ENCODE results near the gene MRPL49. TPM values are rescaled to one million over a fixed set of nuclear protein-coding genes. Genes with fewer than 3 reads are reported as not detected.

Gene MRPL49
- polyA plus RNA-seq, 1 experiment, result 54.2 TPM

DNA sequence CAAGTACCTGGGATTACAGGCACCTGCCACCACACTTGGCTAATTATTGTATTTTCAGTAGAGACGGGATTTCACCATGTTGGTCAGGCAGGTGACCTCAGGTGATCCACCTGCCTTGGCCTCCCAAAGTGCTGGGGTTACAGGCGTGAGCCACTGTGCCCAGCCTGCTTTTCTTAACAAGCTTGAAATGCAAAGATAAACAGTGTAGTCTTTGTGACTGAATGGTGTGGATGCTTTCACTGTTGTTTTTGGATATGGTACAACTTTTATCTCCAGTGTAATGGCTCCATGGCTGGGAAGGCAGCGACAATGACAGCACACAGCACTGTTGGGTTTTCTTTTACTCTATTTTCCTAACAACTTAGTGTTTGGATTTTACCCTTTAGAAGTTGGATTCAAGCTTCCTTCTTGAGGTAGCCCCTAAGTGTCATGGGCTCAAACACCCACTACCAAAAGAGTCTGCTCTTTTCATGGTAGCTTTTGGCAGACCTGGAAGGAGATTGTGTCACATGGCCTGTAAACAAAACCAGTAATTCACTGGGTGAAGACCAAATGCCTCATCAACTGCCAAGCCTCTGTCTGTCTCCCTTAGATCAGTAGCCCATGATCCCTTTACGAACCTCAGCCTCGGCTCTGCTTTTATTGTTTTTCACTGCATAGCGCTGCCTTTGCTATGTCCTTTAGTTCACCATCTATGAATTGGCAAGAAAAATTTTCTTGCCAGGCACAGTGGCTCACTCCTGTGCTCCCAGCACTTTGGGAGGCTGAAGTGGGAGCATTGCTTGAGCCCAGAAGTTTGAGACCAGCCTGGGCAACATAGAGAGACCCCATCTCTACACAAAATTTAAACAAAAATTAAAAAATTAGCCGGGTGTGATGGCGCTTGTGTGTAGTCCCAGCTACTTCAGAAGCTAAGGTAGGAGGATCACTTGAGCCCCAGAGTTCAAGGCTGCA is 19.7 kb upstream of the MRPL49 start:
- Histone ChIP-seq H3K9me3 (ENCODE audit: control insufficient read depth, insufficient read depth, low read length) (no peaks in the 10 kb centered on the region), H3K27me3 (ENCODE audit: control insufficient read depth, insufficient read depth, low read length) (no peaks in the 10 kb centered on the region), H3K4me3 (ENCODE audit: low read depth, low read length) (no peak overlapping the region), H3K27ac (ENCODE audit: low read depth, low read length) (no peak overlapping the region)
- ChIA-PET POLR2A (no interaction called here), CTCF (interaction anchor here (1.0 to 2.5 kb wide), 2 partner anchors 9 to 15 kb away, joined by 3 to 15 read pairs; partner anchors contain the start of genes TM7SF2 and ZNHIT2)
- DNase-seq (ENCODE audit: low read depth, low spot score), result no peak
- TF ChIP-seq, protein P1, sequence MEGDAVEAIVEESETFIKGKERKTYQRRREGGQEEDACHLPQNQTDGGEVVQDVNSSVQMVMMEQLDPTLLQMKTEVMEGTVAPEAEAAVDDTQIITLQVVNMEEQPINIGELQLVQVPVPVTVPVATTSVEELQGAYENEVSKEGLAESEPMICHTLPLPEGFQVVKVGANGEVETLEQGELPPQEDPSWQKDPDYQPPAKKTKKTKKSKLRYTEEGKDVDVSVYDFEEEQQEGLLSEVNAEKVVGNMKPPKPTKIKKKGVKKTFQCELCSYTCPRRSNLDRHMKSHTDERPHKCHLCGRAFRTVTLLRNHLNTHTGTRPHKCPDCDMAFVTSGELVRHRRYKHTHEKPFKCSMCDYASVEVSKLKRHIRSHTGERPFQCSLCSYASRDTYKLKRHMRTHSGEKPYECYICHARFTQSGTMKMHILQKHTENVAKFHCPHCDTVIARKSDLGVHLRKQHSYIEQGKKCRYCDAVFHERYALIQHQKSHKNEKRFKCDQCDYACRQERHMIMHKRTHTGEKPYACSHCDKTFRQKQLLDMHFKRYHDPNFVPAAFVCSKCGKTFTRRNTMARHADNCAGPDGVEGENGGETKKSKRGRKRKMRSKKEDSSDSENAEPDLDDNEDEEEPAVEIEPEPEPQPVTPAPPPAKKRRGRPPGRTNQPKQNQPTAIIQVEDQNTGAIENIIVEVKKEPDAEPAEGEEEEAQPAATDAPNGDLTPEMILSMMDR (IDR thresholded peaks at IDR 0.05; ENCODE audit: low read depth, low read length), result no peak

DNA sequence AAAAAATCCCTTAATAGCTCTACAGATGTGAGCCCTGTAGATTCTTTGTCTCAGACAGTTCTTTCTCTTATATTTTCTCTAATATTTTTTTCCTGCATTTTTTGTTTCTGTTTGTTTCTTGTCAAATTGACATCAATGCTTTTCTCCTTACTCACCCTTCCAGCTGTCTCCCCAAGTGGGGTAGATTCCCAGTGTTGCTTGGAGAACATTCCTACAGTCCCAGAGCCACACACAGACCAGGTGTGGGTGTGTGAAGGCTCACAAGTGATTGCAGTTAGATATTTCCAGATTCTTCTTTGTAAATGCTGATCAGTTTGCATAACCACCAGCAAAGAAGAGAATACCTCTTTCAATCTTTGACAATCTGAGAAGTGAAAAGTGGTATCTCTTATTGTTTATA is 18.6 kb upstream of the MRPL49 start:
- ChIA-PET CTCF (interaction anchor here (0.6 to 2.5 kb wide), 2 partner anchors 8 to 258 kb away, joined by 4 to 15 read pairs; partner anchors contain the start of gene TM7SF2), POLR2A (no interaction called here)
- TF ChIP-seq, protein P1 (IDR thresholded peaks at IDR 0.05; ENCODE audit: low read depth, low read length), result no peak

DNA sequence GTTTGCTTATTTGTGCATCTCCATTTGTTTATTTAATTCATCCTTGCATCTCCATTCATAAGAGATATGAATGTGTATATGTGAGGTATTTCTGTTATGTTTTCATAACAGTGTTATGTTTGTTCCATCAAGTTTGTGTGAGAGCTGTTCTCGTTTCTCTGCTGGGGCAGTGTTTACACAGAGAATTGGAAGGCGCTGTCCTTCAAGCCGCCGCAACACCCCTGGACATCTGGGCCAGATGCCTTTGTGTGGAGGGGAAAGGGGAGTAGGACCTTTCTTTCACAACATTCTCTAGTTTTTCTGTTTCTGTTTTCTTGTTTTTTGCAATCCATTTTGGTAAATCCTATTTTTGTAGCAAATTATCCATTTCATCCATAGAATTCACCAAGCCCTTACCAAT is 17.5 kb upstream of the MRPL49 start:
- TF ChIP-seq, protein P1 (IDR thresholded peaks at IDR 0.05; ENCODE audit: low read depth, low read length), result no peak
- no peaks in the 10 kb centered on the region for H3K27me3 ChIP-seq (ENCODE audit: control insufficient read depth, insufficient read depth, low read length)
- ChIA-PET CTCF (no interaction called here), POLR2A (no interaction called here)
- DNase-seq (ENCODE audit: low read depth, low spot score), result no peak
- H3K27ac ChIP-seq (ENCODE audit: low read depth, low read length), result no peak overlapping the region
- H3K9me3 ChIP-seq (ENCODE audit: control insufficient read depth, insufficient read depth, low read length), result no peaks in the 10 kb centered on the region; the same call in 1 of the 2 replicates
- no peak overlapping the region for H3K4me3 ChIP-seq (ENCODE audit: low read depth, low read length)

More for the DNA sequence above, 18.6 kb upstream of the MRPL49 start:
- H3K9me3 ChIP-seq (ENCODE audit: control insufficient read depth, insufficient read depth, low read length), result no peaks in the 10 kb centered on the region; the same call in 1 of the 2 replicates
- no peak overlapping the region for H3K27ac ChIP-seq (ENCODE audit: low read depth, low read length)
- no peak for DNase-seq (ENCODE audit: low read depth, low spot score)
- H3K4me3 ChIP-seq (ENCODE audit: low read depth, low read length), result no peak overlapping the region
- no peaks in the 10 kb centered on the region for H3K27me3 ChIP-seq (ENCODE audit: control insufficient read depth, insufficient read depth, low read length)

DNA sequence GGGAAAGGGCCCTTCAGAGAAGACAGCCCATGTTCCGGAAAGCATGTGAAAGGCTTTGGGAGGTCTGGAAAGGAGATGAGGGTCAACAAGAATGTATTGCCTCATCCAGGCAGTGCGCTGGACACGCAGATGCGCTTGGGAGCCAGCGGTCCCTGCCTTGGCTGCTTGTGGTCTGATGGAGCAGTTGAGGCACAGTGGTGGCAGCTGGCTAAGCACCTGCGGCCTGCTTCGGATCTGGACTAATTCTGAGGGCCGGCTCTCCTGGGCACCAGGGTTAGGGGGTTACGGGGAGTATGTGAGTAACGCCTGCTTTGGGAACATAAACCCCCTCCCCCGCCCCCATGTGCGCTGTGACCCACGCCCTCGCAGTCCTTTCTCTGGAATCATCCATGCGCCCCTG is 15.0 kb upstream of the MRPL49 start:
- DNase-seq (ENCODE audit: low read depth, low spot score), result no peak
- Histone ChIP-seq H3K4me3 (ENCODE audit: low read depth, low read length) (no peak overlapping the region), H3K27ac (ENCODE audit: low read depth, low read length) (no peak overlapping the region), H3K27me3 (ENCODE audit: control insufficient read depth, insufficient read depth, low read length) (no peaks in the 10 kb centered on the region), H3K9me3 (ENCODE audit: control insufficient read depth, insufficient read depth, low read length) (no peaks in the 10 kb centered on the region; the same call in 1 of the 2 replicates)
- ChIA-PET POLR2A (no interaction called here), CTCF (interaction anchor here (5.2 kb wide), 1 partner anchor 8 kb away, joined by 48 read pairs; no protein-coding TSS in a partner anchor)
- TF ChIP-seq, protein P1 (IDR thresholded peaks at IDR 0.05; ENCODE audit: low read depth, low read length), result no peak

Data from AG04450 (cell line).